ENCODE measurements around the gene MRAP.
"Not testable (repeated sequence)": the region's sequence is repeated elsewhere in the genome, so short reads cannot be mapped to it uniquely, and the experiment has no call there.

The MRAP gene

GRCh38 chr21:32300117-32300681 lies 1.5 kb downstream of the MRAP start:
- DNase-seq: no peak

DNA sequence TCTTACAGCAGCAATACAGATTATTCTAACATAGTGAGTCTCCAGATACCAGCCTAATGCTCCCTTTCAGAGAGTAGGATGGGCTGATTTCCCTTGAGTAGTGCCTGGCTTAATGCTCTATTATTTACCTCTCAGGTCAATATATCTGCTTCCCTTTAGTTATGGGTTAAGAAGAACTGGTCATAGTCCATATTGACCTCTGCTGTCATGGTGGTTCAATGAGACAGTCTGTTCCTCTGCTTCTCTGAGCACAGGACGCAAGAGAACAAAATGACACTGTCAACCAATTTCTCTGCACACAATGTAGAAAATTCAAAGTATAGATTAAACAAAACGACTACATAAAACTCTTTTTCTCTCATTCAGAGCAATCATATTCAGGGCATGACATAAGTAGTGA lies 2.9 kb downstream of the MRAP start:
- no peak for DNase-seq

DNA sequence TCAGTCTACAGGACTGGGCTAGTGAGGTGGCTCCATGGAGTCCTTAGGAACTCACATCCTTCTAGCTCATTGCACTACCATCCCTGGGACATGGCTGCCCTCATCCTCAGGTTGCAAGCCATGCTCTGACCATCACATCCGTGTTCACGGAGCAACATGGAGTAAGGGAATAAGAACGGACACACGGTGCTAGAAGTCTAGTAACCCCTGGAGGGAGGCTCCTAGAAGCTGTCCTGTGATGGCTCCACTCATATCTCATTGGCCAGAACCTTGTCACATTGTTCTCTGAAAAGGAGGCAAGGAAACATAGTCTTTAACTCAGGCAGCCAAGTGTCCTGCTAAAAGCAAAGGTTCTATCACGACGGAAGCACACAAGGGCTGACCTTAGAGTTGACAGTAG lies 3.9 kb downstream of the MRAP start:
- DNase-seq: no peak

DNA sequence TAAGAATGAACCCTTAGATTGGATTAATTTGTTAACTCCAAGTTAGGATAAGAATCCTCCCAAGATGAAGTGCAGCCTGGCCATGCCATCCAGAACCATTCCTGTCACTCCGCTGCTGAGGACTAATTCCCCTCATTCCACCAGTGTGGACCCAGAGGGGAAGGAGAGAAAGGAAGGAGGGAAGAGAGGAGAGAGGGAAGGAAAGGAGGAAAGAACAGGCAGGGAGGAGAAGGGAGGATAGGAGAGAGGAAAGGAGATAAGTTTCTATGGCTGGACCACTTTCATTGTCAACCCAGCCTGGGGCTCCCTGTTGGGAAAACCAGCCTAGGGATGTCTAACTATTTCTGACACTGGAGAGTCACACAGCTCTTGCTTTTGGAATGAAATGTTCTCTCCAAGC lies 4.7 kb downstream of the MRAP start:
- no peak for DNase-seq

- DNase-seq: no peak
These were observed 6.3 kb downstream of the MRAP start for GRCh38 chr21:32304998-32305397.

GRCh38 chr21:32306021-32306780 lies 7.5 kb downstream of the MRAP start:
- no peak for DNase-seq

DNA sequence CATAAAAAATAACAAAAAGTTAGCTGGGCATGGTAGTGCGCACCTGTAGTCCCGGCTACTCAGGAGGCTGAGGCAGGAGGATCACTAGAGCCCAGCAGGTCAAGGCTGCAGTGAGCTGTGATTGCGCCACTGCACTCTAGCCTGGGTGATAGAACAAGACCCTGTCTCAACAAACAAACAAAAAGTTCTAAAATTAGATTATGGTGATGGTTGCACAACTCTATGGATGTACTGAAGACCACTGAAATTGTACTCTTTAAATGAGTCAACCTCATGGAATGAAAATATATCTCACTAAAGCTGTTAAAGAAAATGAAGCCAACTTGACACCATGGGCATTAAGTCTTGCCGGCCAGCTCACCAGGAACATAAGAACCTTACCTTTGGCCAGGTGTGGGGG lies 9.1 kb downstream of the MRAP start:
- no peak for DNase-seq

GRCh38 chr21:32308696-32309095 lies 10.0 kb downstream of the MRAP start:
- DNase-seq: no peak

DNA sequence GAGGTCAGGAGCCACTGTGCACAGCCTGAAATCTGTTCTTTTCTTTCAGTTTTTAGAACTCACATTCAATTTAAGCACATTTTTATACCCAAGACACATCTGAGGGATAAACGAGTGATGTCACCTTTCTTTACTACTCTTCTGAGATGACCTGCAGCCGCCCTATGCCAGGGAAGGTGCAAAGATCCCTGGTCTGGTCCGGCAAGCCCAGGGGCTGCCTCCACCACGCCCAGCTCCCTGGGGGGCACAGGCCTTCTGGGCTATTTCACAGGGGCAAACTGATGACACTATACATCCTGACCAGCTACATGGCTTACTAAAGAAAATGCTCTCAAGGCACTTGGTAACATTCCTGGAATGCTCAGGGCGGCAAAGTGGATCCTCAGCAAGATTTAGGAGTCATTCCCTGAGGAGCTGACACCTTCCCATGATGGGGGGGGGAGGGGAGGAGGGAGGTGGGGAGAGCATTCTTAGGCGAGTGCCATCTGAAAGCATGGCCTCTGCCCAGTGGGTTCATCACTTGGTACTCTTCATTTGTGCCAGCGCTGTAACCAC lies 11.3 kb downstream of the MRAP start:
- DNase-seq: no peak

- not testable (repeated sequence) for DNase-seq
These were observed 12.3 kb downstream of the MRAP start for GRCh38 chr21:32310976-32311375.

DNA sequence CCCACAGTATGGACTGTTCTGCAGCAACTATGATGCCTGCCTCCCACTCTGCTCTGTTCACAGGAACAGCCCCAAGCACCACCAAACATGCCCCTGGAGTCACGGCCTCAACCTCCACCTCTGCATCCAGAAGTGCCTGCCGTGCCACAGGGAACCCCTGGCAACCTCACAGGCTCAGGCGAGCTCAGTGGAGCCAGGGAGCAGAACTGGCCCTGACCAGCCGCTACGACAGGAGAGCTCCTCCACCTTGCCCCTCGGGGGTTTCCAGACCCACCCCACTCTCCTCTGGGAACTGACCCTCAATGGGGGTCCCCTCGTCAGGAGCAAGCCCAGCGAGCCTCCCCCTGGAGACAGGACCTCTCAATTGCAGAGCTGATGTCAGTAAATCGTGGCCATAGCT lies 13.0 kb downstream of the MRAP start:
- no peak for DNase-seq

DNA sequence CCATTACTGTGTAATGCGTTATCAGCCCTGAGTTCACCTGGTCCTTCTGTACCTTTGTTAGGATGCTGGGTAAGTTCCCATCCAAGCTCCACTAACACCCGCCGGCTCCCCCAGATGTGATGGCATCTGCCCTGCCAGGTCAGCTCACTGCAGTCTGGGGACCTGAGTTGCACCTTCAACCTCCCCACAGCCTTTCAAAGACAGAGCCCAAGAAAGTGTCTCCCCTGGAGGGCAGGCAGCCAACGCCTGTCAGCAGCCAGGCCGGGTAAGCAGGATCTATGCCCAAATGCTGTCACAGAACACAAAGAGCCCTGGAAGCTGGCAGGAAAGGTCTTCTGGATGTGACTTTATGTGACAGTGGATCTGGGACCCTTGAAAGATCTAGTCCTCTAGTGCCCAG lies 13.7 kb downstream of the MRAP start:
- DNase-seq: no peak

GRCh38 chr21:32312976-32313375 lies 14.3 kb downstream of the MRAP start:
- DNase-seq: no peak

GRCh38 chr21:32314806-32315205 lies 16.2 kb downstream of the MRAP start:
- no peak for DNase-seq

DNA sequence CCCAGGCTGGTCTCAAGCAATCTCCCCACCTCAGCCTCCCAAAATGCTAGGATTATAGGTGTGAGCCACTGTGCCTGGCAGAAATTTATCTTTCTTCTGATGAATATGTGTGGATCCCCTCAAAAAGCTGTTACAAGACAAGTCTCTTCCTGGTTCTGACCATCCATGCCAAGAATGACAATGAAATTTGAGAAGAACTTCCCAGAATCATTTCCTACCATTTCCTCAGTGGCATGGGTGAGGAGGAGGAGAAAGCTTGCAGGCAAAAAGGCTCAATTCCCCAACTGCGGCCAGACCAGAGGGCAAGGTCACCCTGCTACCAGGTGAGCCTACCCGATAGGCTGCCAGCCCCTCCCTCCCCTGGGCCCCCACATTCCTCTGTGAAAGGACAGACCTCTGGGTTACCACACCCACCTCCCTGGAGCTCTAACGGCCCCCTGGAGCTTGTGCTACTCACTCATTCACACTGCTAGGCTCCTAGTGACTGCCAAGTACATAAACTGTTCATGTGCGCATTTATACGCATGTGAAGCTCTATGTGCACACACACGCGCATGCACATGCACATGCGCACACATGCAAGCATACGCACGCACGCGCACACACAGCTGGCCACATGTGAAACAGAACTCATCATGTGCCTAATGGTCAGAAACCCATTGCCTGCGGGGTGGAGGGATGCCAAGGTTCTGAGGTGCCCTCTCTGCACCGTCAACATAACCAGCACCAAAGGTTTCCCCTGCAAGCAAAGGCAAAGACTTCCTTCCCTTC lies 17.0 kb downstream of the MRAP start:
- no peak for DNase-seq

GRCh38 chr21:32316361-32317215 lies 17.9 kb downstream of the MRAP start:
- DNase-seq: no peak

GRCh38 chr21:32317726-32318125 lies 19.1 kb downstream of the MRAP start:
- DNase-seq: no peak

DNA sequence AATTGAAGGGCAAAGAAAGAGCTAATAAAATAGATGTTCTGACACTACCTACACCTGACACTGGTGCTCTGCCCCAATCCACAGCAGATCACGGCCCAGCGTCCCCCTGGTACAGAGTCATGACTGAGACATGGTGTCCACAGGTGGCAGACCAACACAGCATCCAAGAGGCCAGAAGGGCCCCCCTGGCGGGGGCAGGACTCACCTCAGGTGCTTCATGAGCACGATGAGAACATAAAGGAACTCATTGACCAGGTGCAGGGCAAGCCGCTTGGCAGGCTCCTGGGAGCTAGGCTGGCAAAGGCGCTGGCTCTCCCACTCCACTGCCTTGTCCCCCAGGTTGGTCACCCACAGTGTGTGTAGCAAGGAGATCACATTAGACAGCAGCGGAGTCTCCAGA lies 20.4 kb downstream of the MRAP start:
- DNase-seq: no peak

- no peak for DNase-seq
These were observed 21.4 kb downstream of the MRAP start for GRCh38 chr21:32320059-32320458.

GRCh38 chr21:32320726-32321125 lies 22.1 kb downstream of the MRAP start:
- DNase-seq: no peak

DNA sequence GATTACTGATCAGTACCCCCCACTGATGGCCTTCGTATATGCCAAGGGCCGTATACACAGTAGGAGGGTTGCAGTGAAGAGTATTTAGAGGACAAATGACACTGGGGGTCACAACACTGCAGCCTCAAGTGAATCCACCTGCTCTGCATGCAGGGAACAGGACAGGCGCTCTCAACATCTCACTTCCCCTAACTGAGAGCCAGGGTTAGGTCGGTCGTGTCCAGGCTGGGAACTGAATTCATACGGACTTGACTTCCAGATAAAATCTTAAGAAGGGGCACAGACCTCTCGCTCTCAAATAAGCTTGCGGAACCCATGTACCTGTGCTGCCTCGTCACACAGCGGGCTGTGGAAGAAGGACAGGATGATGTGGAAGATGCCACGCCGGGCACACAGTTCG lies 22.8 kb downstream of the MRAP start:
- no peak for DNase-seq

DNA sequence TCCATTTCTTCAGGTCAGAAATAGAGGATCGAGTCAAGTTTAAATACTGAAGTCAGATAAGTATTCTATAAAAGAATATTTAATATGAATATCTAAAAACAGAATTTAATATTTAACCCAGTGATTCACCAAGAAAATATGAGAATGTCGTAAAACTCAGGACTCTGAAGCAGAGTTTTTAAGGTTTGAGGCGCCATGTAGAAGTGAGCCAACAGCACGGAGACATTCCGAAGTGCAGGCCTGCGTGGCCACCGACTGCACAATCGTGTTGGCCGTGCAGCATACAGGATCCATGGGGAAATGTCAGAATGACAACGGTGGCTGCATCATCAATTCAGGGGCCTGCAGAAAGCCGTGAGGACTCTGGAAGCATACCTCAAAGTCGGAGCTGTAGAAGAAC lies 23.4 kb downstream of the MRAP start:
- DNase-seq: no peak

GRCh38 chr21:32322676-32323075 lies 24.0 kb downstream of the MRAP start:
- no peak for DNase-seq

Data from NK-92 treated with Interleukin-12 subunit alpha and Interleukin-12 subunit beta, amount 100 ng/mL, for 24 hours (cell line).